Erythroblast (primary cell): Measurements from ENCODE around the gene YIPF5.

Experiments used
- DNase-seq, 2 experiments: peaks; one replicate each; lab custom pipeline; 2025; lab: John Stamatoyannopoulos, UW
- GATA1 ChIP-seq: IDR thresholded peaks from 2 replicates; pipeline ENCODE4 v1.6.1; 2011; ENCODE audit warnings: low read depth, mild to moderate bottlenecking, control low read depth, low read length, moderate library complexity
- POLR2A ChIP-seq: IDR thresholded peaks from 2 replicates; pipeline ENCODE4 v1.6.1; 2011; ENCODE audit warnings: mild to moderate bottlenecking, low read length

Gene YIPF5

DNA sequence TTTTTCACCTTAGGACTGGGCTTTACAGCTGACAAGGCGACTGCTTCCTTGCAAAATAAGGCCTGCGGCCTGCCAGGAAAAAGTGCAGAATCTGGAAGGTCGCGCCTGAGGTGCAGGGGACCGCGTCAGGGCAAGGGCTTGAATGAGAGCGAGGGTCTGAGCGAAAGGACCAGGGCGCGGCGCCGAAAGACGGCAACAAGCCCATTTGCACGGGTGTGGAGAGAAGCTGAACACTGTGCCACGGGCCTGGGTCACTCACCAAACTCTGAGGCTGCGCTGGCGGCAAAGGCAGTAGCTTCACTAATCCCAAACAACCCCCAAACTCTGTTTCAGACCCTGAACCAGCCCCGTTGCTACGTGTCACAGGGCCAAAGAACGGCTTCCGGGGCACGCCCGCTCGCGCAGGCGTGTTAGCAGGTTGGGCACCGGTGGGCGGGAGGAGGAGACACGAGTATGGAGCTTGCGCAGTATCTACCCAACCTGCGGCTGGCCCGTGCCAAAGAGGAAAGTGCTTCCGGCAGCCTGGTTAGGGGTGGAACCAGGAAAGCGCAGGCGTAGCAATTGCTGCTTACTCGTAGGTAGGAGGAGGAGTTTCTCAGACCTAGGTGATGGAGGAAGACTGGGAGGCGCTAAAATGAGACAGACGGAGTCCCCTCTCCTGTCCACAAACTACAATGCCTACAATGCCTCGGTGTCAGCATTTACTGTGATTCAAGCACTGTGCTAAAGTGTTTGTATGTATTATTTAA, at the start of gene YIPF5, which contains the start of gene KCTD16:
TSS of gene YIPF5 (minus strand) at position 384 of the 749 bp plus-strand sequence. CDS start 704 bp downstream, outside the sequence.
TSS of gene KCTD16 (plus strand) at position 598 of the 749 bp plus-strand sequence.
- TF ChIP-seq POLR2A (peak; percentile 83), GATA1 (no peak)
- DNase-seq: peak; percentile 96 to 97

DNA sequence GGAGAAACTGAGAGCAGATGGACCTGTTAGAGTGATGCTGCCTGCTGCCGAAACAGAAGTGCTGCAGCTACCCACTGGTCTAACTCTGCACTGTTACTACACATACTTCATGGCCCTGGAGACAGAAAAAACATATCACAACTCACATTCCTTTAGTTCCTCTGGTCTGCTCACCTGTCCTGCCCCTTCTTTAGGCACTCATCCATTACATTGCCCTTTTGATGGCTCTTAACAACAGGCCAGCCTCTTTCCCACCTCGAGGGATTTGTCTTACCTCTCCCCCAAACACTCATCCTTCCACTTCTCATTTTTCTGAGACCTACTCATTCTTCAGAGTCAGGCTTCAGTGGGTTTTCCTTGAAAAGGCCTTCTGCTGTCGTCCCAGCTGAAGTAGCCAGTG, 49.4 kb upstream of the YIPF5 start:
- TF ChIP-seq GATA1 (no peak), POLR2A (no peak)
- DNase-seq: no peak

DNA sequence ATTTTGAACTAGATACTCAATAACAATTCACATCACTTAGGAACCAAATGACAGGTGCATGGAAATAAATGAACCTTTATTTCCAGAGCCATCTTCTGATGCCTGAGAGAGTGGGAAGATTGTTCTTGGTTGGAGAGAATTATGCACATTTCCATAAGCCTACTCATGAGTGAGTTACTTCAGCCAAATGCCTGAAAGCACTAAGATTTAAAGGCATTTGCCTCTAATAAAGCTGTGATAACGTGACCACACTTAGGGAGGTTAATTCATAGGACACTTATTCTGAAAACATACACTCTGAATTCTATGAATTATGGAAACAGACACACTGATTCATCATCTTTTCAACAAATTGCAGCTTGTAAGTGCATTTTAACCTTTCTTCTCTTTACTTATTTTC, 40.2 kb upstream of the YIPF5 start:
- TF ChIP-seq POLR2A (no peak), GATA1 (no peak)
- no peak for DNase-seq

DNA sequence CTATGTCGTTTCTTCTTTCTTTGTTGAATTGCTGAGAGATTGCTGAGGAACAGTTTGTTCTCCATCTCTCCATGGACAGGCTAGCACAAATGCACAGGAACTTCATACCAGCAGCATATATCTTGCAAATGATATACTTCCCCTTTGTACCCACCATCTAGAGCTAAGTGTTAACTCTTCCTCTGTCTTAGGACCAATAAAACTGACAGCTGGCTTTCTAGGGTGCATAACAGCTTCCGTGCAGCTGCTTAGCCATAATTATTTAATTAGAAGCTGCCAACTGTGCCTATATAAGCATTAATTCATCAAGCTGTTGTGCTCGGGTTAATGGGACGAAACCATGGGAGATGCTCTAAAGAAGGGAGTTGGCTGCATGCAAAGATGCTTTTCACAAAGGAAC, 38.9 kb upstream of the YIPF5 start:
- TF ChIP-seq GATA1: no peak
- no peak for DNase-seq

DNA sequence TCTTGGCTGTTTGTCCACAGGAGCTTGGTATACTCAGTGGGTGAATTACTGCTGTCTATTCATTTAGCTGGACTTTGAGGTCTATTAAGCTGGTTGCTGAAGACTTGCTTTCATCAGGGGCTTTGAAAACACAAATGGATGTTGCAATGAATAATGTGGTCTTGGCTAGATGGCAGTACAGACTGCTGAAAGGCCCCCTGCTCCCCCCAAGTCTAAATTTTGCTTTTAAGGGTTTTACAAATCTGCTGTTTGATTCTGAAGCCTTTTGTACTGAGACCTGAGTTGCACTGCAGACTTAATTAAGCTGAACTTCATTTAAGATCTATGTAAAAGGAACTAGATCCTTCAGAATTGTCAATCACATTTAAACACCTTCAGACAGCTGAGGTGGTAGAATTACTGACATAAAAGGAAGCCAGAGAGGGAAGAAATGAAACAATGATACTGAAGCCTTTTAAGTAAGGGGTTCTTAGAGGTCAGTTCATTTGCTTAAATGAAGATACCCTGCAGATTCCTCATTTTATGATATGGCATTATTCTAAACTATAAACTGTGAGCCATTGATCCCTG, 37.5 kb upstream of the YIPF5 start:
- TF ChIP-seq GATA1 (no peak), POLR2A (no peak)

DNA sequence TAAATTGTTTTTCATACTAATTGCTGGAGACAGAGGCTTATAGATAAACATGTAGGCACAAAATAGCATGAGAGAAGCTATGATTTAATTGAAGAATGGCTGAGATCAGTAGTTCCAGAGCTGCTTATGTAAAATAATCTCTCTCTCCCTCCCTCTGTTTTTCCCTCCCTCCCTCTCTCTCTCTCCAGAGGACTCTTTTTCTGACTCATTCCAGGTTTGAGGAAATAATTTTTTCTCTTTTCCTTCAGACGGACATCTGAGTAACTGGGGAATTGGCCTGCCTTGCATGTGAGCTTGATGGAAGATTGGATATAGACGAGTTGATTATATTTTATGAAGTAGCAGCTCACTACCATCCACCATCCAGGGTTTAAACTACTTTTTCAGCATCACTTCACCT, 35.7 kb upstream of the YIPF5 start:
- TF ChIP-seq POLR2A: no peak
- no peak for TF ChIP-seq GATA1
- no peak for DNase-seq

More for the DNA sequence above, 37.5 kb upstream of the YIPF5 start:
- no peak for DNase-seq

DNA sequence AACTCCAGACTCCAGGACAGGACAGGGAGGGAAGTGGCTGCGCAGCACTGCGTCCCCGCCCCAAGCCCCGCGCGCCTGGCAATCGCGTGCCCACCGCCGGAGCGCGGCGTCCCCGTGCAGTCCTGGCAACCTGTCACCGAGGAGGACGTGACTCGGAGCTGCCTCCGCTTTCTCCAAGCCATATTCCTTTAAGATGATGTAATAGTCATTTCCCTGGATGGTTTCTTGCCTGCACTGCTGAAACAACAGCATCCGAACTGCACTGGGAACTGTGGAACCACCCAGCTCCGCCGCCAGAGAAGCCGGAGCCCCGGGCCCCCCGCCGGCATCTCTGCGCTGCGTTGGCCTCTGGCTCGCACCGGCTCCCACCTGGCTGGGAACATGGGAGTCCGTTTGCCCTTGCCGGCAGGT, 34.7 kb upstream of the YIPF5 start:
- DNase-seq: no peak
- no peak for TF ChIP-seq GATA1
- TF ChIP-seq POLR2A: no peak

DNA sequence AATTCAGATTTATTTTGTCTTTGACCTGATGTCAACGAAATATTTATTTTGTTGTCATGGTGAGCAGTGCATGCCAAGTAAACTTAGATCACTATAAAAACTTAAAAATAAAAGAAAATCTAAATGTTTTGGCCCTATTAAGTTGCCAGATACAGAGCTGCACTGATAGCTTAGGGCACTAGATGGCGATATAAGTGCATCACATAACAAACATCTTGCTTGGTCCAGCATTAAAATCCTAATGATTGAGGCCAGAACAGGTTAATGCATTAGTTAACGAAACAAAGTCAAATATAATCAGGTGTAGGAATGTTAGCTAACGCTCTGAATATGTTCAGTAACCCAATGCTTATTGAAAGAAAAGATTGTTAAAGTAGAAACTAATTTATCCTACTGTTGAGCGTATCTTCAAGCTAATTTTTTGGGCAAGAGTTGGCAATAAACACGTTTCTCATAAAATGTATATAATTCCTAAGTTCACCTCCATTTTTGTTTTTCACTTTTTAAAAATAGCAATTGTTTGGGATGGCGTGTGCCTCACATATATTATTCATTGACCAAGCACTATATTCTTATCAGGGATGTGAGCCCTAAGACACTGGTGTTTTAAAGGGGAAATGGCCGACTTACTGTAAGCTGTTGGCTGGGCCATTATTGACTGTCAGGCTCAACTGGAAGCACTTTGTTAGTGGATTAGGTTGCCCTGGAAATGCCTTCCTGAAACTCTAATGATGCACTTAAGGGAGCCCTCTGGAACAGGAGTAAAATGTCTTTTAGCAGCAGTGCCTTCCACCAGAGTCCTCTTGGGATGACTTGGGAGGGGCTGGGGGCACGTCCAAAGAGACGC, 33.5 kb upstream of the YIPF5 start:
- TF ChIP-seq GATA1: no peak
- TF ChIP-seq POLR2A: no peak
- peak; percentile 54 to 73 for DNase-seq

DNA sequence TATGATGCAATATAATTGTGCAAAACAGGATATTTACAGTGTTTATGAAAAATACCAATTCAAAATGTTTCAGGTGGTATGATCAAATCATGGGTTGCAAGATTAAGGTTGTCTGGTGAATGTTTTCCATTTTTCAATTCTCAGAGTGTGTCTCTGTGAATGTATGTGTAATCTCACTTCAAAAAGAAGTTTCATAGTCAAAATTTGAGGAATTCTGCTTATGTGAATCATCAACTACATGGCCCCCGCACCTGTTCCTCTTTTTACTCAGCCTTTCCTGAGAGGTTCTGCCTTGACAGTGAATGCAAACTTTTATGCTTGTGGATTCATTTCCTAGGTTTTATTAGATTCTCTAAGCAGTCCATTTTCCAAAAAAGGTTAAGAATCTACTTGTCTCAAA, 32.3 kb upstream of the YIPF5 start:
- TF ChIP-seq GATA1 (no peak), POLR2A (no peak)
- DNase-seq: no peak

DNA sequence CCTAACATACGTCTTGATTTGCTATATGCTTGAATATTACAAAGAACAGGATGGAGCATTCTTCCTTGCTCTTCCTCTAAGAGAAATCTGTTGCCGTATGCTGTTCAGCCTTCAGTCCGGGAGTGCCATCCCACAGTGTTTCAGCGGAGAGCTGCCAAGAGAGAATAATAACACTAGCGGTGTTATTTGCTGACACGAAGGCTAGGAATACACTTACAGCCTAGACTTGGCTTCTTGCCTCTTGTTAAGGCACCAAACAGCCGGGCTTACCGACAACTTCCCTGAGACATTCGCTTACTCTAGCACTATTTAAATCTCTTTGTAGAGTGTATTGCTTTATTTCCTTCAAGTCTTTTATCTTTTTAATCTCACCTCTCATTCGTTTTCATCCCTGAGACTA, 31.6 kb upstream of the YIPF5 start:
- TF ChIP-seq POLR2A (no peak), GATA1 (no peak)
- no peak for DNase-seq

DNA sequence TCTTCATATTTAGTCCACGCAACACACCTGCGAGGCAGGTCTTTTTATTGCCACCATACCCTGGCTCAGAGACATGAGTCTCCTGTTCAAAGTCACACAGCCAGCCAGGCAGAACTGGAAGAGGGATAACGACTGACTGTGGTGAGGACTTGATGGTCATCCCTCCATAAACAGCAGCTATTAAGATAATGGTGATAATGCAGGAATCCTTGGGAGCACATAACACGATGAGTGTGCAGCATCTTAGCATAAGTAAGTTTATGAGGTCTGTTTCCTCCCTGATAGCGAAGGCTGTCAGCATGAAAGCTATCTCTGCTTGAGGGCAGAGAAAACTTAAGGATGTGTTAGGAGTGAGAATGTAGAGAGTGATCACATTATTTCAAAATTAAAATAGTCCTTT, 31.1 kb upstream of the YIPF5 start:
- TF ChIP-seq POLR2A: no peak
- TF ChIP-seq GATA1: no peak
- no peak for DNase-seq

DNA sequence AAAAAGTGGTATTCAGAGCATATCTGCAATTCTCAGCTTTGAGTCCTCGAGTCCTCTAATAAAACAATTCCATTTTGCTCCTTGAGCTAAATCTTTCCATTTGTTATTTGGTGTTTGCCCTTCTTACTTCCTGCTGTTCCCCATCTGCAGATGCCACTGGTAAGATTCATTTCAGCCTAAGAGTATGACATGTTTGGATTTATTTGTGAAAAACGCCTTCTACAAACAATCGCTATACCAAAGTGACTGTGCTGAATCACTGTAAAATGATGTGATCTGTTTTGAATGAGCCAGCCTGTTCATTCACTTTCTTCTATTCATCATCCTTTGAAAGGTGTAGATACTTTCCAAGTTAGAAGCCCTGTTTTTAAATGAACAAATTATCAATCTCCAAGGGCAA, 27.9 kb upstream of the YIPF5 start:
- no peak for DNase-seq
- no peak for TF ChIP-seq GATA1
- no peak for TF ChIP-seq POLR2A

DNA sequence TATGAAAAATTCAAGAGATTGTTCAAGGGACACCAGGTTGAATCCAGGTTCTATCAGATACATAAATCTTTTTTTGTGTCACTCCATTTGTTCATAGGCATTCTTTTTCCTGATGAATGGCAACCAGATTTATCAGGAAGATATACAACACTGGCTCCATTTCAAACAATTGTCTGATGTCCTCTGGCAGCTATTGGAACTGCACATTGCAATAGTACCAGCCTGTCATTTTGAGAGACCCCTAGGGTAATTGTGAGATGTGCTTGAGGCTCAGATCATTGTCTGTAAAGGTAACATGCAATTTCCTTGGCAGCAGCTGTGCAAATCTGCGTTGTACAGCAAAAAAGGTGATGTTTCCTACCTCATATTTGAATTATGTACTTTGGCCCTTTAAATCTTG, 26.2 kb upstream of the YIPF5 start:
- no peak for DNase-seq
- TF ChIP-seq POLR2A (no peak), GATA1 (no peak)

DNA sequence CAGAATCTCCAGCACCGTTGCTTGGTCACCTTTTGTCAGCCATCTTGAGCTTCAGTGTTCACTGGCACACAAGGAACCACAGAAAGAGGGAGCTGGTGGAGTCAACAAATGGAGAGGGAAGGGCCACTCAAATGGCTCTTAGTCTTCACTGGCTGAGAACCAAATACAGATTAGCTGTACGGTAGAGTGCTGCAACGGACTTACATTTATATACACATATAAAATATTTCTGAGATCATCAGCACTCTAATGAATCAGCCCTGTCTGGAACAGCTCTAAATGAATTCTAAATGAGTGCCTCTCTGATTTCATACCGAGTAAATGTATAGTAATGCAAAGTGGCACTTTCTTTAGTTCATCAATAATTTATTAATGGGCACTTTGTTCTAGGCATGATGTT, 25.0 kb upstream of the YIPF5 start:
- DNase-seq: no peak

More for the DNA sequence above, 25.0 kb upstream of the YIPF5 start:
- TF ChIP-seq POLR2A: no peak
- no peak for TF ChIP-seq GATA1
